ENCODE measurements around the gene ATRN.

DNA sequence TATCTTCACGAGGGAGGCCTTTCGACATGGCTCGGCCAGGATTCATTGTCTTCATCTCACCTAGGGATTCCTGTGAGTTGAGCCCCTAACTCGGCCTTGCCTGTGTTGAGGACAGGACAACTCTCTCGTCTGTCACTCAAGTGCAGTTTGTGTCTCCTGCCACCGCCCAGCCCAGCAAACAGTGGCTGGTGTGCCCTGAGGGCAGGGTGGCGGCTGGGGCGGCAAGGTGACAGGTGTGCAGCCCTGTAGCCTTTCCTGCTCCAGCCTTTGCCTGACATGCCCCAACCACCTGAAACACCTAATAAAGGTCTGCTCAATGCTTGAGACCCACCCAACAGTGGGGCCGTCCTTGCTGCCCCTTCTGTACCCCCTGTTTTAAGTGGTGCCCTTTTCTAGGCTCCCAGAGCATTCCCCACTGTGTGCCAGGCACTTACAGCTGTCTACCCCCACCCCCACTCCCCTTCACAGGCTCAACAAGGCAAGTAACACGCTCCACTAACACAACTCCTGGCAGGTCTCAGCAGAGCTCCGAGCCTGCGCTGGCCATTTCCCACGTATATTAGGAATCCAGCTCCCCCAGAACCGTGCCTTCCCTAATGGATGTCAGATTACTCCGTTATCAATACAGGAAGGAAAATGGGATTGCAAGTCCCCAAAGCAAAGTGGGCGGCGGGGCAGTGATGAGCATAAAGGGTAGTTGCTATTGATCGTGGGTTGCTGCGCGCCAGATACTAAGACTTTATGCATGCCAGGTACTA, 174.7 kb downstream of the ATRN start:
- TF ChIP-seq POLR2AphosphoS5 (IDR thresholded peaks at IDR 0.05) (no peak), EP300 (IDR thresholded peaks at IDR 0.05) (no peak), POLR2A (IDR thresholded peaks at IDR 0.05) (no peak)
- TF ChIP-seq, protein P1, sequence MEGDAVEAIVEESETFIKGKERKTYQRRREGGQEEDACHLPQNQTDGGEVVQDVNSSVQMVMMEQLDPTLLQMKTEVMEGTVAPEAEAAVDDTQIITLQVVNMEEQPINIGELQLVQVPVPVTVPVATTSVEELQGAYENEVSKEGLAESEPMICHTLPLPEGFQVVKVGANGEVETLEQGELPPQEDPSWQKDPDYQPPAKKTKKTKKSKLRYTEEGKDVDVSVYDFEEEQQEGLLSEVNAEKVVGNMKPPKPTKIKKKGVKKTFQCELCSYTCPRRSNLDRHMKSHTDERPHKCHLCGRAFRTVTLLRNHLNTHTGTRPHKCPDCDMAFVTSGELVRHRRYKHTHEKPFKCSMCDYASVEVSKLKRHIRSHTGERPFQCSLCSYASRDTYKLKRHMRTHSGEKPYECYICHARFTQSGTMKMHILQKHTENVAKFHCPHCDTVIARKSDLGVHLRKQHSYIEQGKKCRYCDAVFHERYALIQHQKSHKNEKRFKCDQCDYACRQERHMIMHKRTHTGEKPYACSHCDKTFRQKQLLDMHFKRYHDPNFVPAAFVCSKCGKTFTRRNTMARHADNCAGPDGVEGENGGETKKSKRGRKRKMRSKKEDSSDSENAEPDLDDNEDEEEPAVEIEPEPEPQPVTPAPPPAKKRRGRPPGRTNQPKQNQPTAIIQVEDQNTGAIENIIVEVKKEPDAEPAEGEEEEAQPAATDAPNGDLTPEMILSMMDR (IDR thresholded peaks at IDR 0.05): no peak

Measured in sigmoid colon (tissue), 4 donors.